NCI-H1930 (cell line): ENCODE results near the gene SENP5.

ENCODE experiments used
- DNase-seq, 2 experiments: peaks; one replicate each; lab custom pipeline; 2025; lab: John Stamatoyannopoulos, UW

Gene SENP5

DNA sequence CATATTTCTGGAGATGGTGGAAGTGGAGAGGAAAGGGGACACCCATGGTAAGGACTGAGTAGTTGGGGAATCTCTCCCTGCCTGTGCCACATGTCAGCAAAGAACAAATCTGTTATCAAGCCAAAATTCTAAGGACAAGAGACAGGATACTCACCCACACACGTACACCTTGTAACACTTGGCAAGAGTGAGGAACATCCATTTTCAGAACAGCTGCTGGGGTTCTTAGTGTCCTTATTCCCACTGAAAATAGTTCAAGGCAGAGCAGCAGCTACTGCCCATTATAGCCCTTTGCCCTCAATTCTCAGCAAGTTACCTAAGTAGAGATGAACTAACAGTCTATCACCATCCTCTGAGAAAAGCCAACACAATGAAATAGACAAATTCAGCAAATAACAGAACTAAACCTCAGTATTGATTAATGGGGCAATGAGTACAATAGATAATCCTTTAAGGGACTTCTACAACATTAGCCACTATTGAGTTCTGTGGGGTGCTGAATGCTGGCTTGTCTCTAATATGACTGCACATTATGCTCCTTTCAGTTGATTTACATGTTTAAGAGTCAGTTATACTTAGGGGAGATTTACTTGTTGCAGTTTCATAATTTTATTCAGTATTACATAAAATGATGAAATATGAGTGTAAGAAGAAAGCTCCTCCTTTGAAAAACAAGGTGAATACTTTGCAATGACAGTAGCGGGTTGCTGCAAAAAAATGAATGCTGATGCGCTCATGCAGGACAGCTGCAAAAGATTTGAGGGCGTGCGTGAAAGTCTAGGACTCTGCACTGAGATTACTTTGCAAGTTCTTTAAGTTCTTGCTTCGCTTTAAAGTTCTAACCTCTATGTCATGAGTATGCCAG is 22.4 kb downstream of the SENP5 start:
- DNase-seq = no peak

- no peak for DNase-seq
These were observed 27.0 kb downstream of the SENP5 start for GRCh38 chr3:196894557-196895295.

DNA sequence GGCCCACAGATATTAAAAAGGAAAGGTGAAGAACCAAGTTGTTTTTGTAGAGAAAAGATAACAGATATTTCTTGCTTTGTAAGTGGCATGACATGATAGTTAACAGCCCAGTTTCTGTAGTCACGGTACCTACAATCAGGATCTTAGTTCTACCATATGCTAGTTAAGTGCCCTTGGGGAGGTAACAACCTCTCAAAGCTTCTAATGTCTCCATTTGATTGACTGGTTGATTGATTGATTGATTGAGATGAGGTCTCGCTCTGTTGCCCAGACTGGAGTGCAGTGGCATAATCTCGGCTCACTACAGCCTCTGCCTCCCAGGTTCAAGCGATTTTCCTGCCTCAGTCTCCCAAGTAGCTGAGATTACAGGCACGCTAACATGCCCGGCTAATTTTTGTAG is 28.5 kb downstream of the SENP5 start:
- no peak for DNase-seq

DNA sequence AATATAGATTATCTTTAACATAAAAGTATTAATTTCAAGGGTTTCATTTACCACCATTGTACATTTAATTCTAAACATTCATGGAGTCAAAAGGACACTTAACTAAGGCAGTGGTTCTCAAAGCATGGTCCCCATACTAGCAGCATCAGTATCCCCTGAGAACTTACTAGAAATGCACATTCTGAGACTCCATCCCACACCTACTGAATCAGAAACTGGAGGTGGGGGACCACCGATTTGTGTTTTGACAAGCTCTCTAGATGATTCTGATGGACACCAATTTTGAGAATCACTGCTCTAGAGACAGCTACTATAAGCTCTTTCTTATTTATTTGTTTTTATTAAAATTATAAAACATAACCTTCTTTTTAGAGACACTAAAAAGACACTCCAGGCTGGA is 34.0 kb downstream of the SENP5 start:
- DNase-seq = no peak

DNA sequence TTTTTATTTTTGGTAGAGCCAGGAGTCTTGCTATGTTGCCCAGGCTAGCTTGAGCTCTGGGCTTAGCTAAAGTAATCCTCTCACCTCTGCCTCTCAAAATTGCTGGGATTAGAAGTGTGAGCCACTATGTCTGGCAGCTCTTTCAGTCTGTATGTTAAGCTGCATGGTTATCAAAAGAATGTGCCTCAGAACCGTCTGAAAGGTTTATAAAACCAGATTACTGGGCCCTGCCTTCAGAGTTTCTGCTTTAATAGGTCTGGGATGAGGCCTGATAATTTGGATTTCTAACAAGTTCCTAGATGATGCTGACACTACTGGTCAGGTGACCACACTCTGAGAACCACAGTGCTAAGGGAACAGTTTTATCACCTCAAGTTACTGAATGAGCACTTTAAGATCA is 34.6 kb downstream of the SENP5 start:
- DNase-seq = no peak

DNA sequence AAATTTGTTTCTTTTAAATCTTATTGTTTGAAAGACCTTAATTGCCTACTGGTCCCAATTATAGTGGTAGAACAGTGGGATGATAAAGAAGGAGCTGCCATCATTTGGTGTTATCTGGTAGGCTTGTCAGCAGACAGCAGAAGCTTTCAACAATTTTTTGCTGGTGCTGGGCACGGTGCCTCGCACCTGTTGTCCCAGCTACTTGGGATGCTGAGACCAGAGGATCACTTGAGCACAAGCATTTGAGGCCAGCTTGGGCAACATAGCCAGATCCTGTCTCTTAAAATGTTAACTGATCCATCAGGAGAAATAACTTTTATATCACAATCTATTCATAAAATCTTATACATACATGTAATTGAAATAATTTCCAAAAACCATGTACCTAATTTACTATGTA is 36.0 kb downstream of the SENP5 start:
- DNase-seq = no peak

DNA sequence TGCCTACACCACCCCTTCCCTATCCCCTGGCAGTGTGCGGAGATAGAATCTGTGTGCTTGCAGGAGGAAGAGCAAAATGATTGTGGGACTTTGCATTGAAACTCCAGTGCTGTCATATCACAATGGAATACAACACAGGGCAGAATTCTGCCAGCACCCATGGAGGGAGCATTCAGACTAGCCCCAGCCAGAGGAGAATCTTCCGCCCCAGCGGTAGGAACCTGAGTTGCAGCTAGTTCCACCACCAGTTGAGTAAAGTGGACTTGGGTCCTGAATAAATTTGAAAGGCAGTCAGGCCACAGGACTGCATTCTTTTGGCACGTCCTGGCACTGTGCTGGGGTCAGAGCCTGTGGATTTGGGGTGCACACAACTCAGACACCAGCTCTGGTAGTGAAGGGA is 47.1 kb downstream of the SENP5 start:
- no peak for DNase-seq

- no peak for DNase-seq
These were observed 47.7 kb downstream of the SENP5 start for GRCh38 chr3:196915375-196915774.

DNA sequence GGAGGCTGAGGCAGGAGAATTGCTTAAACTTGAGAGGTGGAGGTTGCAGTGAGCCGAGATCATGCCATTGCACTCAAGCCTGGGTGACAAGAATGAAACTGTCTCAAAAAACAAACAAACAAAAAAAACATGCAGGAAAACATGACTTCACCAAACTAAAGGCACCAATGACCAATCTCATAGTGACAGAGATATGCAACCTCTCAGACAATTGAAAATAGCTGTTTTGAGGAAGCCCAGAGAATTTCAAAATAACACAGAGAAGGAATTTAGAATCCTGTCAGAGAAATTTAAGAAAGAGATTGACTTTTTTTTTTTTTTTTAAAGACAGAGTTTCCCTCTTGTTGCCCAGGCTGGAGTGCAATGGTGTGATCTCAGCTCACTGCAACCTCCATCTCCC is 48.5 kb downstream of the SENP5 start:
- DNase-seq = no peak

- DNase-seq = no peak
These were observed 49.3 kb downstream of the SENP5 start for GRCh38 chr3:196916995-196917394.

GRCh38 chr3:196918968-196919367 is 51.2 kb downstream of the SENP5 start:
- no peak for DNase-seq

- DNase-seq = no peak
These were observed 53.0 kb downstream of the SENP5 start for GRCh38 chr3:196920733-196921132.

DNA sequence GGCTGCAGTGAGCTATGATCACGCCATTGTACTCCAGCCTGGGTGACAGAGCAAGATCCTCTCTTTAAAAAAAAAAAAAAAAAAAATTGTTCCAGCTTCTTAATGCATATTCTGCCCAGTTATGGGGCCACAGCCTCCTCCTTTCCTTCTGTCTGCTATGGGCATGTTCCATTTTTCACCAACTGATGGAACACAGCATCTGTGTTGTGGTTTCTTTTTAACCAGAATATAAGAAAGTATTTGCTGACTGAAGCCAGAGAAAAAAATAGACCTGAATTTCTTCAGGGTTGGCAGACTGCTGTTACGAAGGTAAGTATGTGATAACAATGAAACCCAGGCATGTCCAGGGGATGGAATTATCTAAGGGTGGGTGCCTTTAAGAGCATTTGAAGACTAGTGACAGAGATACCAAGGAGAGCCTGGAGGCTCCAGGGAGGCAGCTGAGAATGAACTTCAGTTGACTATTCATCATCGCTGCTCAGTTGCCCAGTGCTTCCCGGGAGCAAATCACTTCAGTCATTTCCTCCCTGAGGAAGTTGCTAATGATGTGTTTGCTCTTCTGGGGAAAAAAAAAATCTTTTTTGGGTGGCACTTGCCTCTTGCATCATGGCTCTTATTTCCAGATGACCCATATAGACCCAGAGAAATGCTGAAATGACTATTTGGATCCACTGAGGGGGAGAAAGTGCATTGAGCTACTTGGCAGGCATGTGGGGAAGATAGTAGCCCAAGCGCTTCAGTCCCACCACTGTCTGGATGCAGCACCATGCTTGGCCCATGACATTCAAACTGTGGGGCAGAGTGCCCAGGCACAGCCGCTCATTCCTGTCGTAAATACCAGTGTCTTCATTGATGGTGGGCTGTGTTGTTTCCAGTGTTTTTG is 60.1 kb downstream of the SENP5 start:
- DNase-seq = no peak

- DNase-seq = no peak
These were observed 63.4 kb downstream of the SENP5 start for GRCh38 chr3:196931157-196931556.

- DNase-seq = no peak
These were observed 64.3 kb downstream of the SENP5 start for GRCh38 chr3:196931828-196932587.

- no peak for DNase-seq
These were observed 64.9 kb downstream of the SENP5 start for GRCh38 chr3:196932600-196932999.

DNA sequence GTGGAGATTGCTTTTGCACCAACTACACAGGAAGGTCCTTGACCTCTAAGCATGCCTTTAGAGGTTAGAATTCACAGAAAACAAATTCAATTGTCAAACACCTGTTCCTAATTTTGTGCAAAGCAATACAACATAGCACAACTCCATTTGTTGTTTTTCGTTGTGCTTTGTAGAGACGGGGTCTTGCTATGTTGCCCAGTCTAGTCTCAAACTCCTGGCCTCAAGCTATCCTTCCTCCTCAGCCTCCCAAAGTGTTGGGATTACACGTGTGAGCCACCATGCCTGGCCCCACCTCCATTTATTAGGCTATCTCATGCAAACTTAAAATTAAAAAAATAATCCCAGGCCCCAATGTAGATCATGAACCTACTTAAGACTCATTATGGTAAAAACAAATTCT is 68.6 kb downstream of the SENP5 start:
- DNase-seq = no peak

DNA sequence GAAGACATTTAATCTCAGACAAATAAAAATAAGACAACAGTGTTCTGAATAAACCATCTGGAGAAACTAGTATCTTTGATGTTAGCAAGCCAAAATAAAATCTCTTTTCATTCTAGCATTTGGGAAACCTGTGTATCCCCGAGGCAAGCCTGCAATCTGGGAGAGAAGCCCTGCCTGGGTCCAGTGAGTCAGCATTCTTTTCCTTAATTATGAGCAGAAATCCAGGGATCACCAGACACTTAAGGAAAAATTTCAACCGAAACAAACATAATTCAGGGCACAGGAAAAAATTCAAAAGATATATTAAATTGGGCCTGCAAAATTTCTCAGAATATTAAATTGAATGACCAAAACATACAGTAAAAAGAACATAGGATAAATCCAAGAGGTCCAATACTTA is 70.4 kb downstream of the SENP5 start:
- DNase-seq = no peak

GRCh38 chr3:196938576-196938975 is 70.9 kb downstream of the SENP5 start:
- DNase-seq = no peak

DNA sequence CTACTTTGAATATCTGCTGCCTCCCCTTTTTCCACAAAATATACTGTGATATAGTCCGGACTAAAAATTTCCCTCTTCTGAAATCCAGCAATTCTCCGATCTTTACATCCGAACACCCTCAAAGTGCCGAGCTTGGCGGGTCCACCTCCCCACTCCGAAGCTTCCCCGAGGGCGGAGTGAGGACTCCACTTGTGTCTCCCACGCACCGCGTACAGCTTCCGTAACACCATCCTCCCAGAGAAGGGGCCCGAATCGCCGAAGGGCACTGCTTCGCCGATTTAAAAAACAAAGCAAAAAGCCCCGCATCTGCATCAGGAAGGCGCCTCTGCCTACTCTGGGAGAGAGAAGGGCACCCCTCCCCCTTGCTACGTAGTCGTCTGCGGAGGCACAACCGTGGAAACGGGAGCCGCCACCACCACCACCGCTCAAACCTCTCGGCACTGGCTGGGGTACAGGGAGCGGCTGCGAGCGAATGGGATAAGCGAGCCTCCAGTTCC is 74.1 kb downstream of the SENP5 start:
- no peak for DNase-seq

DNA sequence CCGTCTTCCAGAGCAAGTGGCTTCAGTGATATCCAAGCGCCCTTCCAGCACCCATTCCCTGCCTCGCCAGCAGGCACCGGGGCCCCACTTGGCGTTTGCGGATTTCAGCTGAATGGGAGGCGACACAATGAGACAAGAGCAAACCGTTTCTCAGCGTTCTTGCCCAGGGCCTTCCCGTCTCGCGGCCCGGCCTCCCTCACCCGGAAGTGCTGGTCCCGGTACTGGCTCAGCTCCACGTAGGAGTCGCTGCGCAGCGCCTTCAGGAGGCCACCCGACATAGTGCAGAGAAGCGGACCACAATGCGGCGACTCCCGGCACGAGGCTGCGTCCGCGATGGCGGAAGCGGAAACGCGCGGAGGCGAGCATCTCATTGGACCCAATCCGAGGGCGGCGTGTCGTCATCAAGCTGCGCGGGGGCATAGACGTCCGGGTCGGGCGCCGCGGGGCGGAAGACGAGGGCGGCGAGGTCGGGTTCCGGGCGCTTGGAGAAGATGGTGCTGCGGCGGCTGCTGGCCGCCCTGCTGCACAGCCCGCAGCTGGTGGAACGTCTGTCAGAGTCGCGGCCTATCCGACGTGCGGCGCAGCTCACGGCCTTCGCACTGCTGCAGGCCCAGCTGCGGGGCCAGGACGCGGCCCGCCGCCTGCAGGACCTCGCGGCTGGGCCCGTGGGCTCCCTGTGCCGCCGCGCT is 74.7 kb downstream of the SENP5 start, which contains the start of gene NCBP2:
TSS of gene NCBP2 (minus strand) at position 303 of the 689 bp plus-strand sequence. CDS start at position 278, 25 bp downstream.
- peak; percentile 95 to 98 for DNase-seq
